GM12865 (cell line): ENCODE measurements around the gene TNRC6A.
A peak's percentile ranks its signal among the peaks of the same experiment; 100 is the strongest.

ENCODE experiments used
- DNase-seq: peaks from one replicate; pipeline ENCODE4 v3.0.0; 2010; ENCODE audit warnings: low read depth
- H3K4me3 ChIP-seq: 2 replicates; pipeline ENCODE4 v1.5.1; 2011; ENCODE audit warnings: mild to moderate bottlenecking, low read depth, low read length, control low read depth
- TF ChIP-seq, protein P1 (sequence below): IDR thresholded peaks from 2 replicates; pipeline ENCODE4 v1.5.1; 2011; ENCODE audit warnings: low read length, control low read depth, low read depth, inconsistent platforms; ENCODE audit not compliant: insufficient read depth; ENCODE audit errors: missing control alignments

Gene TNRC6A

DNA sequence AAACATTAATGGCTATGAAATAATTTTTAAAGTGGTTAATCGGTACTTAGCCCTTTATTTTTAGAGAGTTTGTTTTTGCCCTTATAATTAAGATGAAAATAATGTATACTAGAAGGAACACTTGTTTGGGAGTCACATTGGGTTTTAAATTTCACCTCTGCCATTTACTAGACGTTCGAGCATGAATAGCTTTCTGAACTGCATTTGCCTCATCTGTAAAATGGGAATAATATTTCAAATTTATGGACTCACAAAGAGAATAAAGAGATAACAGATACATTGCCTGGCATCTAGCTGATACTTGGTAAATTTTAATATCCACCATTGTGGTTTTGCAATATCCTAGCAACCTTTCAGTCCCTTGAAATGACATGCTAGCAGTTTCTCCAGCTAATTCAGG lies 36.6 kb downstream of the TNRC6A start:
- H3K4me3 ChIP-seq: no peak overlapping the region
- TF ChIP-seq, protein P1, sequence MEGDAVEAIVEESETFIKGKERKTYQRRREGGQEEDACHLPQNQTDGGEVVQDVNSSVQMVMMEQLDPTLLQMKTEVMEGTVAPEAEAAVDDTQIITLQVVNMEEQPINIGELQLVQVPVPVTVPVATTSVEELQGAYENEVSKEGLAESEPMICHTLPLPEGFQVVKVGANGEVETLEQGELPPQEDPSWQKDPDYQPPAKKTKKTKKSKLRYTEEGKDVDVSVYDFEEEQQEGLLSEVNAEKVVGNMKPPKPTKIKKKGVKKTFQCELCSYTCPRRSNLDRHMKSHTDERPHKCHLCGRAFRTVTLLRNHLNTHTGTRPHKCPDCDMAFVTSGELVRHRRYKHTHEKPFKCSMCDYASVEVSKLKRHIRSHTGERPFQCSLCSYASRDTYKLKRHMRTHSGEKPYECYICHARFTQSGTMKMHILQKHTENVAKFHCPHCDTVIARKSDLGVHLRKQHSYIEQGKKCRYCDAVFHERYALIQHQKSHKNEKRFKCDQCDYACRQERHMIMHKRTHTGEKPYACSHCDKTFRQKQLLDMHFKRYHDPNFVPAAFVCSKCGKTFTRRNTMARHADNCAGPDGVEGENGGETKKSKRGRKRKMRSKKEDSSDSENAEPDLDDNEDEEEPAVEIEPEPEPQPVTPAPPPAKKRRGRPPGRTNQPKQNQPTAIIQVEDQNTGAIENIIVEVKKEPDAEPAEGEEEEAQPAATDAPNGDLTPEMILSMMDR: no peak
- no peak for DNase-seq

DNA sequence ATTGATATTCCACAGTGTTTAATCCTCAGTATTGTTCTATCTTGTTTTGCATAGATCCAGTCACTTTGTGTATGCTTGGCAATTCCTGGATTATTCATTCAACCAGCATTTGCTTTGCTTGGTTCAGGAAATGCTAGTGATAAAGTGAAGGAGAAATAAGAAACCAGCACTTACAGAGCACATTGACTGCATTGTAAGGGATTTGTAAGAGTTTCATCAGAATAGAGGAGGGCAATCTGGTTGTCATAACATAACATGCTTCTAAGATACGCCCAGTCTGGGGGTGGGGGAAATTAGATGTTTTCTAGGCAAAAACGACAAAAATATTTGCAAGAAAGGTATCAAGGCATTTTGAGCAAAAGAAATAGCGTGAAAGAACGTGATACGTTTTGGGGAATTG lies 40.4 kb downstream of the TNRC6A start:
- TF ChIP-seq, protein P1: no peak
- no peak overlapping the region for H3K4me3 ChIP-seq
- no peak for DNase-seq

DNA sequence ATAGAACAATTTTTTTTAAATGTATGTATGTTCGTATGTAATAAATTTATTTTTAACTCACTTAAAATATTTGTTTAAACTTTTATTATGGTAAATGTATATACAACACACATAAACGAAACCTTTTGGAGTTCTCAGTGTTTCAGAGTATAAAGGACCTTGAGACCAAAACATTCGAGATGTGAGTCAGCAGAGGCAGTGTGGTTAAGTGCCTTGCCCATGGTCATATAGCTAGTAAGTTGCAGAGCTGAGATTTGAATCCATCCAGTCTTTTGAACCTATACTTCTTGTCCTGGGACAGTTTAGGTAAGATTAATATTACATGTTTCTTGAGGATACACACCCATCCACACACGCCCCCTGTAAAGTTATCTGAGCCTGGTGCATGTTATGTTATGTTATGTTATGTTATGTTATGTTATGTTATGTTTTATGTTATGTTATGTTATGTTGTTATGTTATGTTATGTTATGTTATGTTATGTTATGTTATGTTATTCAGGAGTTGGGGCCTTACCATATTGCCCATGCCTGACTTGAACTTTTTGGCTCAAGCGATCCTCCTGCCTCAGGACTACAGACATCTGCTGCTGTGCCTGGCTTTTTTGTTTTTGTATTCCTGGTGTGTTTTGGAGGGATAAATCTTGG lies 41.8 kb downstream of the TNRC6A start:
- no peak overlapping the region for H3K4me3 ChIP-seq
- peak; percentile 17 for DNase-seq
- TF ChIP-seq, protein P1: no peak

DNA sequence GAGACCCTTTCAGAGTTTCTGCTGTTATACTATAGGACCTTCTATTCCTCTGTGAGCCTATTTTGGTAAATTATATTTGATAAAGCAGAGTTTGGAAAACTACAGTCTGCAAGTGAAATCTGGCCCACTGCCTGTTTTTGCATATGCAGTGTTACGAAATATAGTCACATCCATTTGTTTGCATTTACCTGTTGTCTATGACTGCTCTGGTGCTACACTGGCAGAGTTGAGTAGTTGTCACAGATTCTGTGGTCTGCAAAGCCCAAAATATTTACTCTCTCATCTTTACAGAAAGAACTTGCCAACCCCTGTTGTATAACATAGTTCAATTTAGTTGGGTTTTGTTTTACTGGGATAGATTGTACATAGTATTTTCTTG lies 42.3 kb downstream of the TNRC6A start:
- no peak for DNase-seq
- H3K4me3 ChIP-seq: no peak overlapping the region
- TF ChIP-seq, protein P1: no peak

DNA sequence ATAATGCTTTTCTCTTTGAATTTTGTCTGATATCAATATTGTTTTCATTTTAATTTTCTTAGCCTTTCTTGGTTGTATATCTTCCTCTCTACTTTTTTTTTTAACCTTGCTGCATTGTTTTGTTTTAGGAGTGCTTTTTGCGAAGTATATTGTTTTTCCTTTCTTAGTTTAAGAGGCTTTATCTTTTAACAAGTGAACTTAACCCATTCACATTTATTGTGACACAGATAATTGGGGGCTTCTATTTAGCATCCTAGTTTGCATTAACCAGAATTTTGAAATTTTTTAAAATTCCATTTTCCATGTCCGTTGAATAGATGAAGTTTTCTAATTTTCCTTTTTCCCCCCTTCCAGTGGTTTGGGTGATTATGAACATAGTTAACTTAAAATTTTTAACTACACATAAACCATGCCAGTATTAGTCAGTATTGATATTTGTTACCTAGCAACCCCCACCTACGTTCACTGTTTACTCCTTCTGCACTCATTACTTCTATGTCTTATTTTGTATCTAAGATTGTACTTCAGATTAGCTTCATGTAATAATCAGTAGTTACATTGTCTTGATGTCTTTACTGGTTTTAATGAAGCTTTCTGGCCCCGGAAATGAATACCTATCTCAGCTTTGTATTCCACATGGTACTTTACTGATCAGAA lies 44.4 kb downstream of the TNRC6A start:
- no peak for DNase-seq
- TF ChIP-seq, protein P1: no peak
- H3K4me3 ChIP-seq: no peak overlapping the region

DNA sequence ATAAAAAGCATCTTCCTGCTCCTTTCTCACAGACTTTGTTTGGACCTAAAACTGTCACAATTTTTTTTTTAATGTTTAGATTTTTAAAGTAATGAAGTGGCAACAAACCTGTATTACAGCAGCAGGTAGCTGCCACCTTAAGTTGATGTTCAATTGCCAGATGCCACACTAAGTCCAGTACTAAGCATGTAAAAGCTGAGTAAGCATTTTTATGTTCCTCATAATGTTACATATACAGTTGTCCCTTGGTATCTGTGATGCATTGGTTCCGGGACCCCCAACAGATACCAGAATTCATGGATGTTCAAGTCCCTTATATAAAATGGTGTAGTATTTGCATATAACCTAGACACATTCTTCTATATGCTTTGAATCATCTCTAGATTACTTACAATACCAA lies 45.1 kb downstream of the TNRC6A start:
- DNase-seq: no peak
- H3K4me3 ChIP-seq: no peak overlapping the region
- TF ChIP-seq, protein P1: no peak

DNA sequence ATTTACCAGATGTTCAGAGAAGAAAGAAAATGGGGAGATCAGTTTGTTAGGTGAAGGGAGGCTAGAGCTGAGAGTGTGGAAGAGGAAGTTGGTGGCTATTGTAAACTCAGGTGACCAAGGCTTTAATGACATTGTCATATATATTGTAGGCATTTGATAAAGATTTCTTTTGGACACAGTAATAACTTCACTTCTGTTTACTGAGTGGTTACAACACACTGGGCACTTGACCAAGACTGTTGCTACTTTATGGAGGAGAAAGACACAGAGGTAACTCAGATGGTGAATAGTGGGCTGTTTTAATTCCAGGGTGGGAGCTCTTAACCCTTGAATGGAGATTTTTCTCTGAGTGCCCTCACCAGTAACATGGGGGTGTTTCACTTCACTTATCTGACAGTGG lies 46.0 kb downstream of the TNRC6A start:
- TF ChIP-seq, protein P1: no peak
- DNase-seq: no peak
- H3K4me3 ChIP-seq: no peak overlapping the region
